ENCODE results near the gene KRTAP10-11.

DNA sequence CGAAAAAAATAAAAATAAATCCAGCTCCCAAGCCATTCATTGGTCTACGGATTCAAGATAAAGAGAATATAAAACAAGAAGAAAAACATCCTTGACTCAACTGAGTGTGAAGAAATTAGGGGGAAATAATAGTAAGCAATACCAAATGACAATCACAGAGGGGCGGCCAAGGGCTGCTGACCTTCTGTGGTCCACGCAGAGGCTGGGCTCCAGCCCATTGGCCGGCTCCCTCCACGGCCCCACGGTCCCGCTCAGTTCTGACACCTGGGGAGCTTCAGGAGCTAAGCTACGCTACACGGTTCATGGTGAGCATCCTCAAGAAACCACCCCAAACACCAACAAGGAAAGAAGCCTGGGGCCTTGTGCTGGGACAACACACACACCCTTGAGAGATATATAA is 50.4 kb downstream of the KRTAP10-11 start:
- TF ChIP-seq GATA2 (IDR thresholded peaks at IDR 0.05; ENCODE audit: low read depth, low read length) = no peak
- TF ChIP-seq GATA3 (IDR thresholded peaks at IDR 0.05; ENCODE audit: low read depth, low read length) = no peak

Data from SH-SY5Y (cell line).